GM12874 (cell line): ENCODE data around the gene MKNK1.

Source experiments
- TF ChIP-seq, protein P1 (sequence below): IDR thresholded peaks from 2 replicates; pipeline ENCODE4 v1.5.1; 2011; ENCODE audit warnings: low read depth, mild to moderate bottlenecking, control low read depth, low read length, moderate library complexity; ENCODE audit not compliant: insufficient read depth

MKNK1 gene

DNA sequence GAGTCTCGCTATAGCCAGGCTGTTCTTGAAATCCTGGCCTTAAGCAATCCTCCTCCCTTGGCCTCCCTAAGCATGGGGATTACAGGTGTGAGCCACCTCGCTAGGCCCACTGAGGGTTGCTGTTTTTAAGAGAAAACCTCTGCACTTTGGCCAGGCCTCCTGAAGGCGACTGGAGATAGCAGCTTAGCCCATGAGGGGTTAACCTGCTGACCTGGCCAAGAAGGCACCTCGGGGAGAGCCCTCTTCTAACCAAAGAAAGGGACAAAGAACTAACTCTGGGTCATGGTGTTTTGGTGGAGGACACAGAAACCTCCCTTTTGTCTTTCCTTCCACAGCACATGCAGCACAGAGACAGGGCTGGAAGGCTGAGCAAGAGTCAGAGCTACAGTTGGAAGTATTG is 35.0 kb downstream of the MKNK1 start:
- TF ChIP-seq, protein P1, sequence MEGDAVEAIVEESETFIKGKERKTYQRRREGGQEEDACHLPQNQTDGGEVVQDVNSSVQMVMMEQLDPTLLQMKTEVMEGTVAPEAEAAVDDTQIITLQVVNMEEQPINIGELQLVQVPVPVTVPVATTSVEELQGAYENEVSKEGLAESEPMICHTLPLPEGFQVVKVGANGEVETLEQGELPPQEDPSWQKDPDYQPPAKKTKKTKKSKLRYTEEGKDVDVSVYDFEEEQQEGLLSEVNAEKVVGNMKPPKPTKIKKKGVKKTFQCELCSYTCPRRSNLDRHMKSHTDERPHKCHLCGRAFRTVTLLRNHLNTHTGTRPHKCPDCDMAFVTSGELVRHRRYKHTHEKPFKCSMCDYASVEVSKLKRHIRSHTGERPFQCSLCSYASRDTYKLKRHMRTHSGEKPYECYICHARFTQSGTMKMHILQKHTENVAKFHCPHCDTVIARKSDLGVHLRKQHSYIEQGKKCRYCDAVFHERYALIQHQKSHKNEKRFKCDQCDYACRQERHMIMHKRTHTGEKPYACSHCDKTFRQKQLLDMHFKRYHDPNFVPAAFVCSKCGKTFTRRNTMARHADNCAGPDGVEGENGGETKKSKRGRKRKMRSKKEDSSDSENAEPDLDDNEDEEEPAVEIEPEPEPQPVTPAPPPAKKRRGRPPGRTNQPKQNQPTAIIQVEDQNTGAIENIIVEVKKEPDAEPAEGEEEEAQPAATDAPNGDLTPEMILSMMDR: no peak

GRCh38 chr1:46568461-46568891 is 35.6 kb downstream of the MKNK1 start:
- TF ChIP-seq, protein P1: no peak

DNA sequence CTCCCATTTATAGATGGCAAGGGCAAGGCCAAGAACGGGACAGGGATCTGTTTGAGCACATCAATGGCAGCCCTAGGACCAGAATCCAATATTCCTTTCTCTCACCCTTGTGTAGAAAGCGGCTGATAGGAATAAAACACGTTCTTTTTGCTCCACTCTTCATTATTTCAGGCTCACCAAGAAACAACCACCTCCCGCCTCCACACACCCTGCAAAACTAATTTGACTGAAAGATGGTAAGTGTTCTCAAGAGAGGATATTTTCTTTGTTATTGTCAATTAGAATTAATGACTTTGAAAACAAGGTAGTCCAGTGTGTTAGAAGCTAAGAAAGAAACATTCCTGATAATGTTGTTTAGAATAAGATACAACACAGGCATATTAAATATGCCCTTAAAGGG is 40.7 kb downstream of the MKNK1 start:
- TF ChIP-seq, protein P1: no peak

GRCh38 chr1:46562498-46562897 is 41.6 kb downstream of the MKNK1 start:
- TF ChIP-seq, protein P1: no peak

DNA sequence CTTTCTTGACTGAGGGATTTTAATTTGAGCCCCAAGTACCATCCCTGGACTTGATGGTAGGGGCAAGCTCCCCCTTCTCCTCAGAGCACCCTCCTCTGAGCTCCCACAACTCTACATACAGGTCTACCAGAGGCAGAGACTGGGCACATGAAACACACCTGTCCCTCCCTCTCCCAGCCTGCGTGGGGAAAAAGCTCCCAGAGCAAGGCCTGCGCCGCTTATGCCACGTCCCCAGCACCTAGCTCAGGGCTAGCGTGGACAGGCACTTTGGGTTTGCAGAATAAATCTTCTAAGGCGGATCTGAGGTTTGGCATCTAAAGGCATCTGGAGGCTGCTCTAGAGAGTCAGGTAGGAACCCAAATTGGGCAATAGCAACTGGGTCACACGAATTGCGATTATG is 45.1 kb downstream of the MKNK1 start:
- TF ChIP-seq, protein P1: no peak

DNA sequence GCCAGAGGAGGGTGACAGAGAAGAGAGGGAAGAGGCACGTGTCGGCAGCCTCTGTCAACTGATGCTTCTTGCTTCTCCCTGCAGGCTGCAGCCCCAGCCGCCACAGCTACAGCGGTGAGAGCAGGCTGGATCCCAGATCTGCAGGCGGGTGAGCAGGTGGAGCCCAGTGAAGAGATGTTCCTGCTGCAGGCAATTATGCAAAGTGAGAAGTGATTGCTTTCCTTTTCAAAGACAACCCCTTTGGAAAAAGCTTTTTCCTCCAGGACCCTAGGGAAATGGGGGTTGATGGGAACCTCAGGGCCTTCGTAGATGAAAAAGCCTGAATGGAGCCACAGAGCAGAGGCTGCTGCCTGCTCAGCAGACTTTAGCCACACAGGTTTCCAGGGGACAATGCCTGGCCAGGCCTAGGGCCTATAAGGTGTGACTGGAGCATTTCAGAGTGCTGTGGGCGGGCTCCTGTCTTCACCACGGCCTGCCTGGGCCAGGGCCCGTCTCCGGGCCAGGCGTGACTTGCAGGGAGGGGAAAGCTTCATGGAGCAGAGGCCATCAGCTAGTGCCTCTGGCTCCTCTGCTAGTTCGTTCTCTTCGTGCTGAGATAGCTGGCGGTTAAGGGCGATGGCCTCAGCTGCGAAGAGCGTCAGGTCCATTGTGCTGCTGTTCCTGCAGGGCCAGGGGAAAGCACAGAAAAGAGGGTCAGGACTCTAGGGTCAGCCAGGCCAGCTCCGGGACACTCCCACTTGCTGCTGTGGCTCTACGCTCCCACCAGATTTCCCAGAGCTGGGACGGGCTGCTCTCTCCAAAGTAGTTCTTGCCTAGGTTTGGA is 45.7 kb downstream of the MKNK1 start:
- TF ChIP-seq, protein P1: no peak

- TF ChIP-seq, protein P1: no peak
These were observed 46.7 kb downstream of the MKNK1 start for GRCh38 chr1:46557403-46557802.
